Measurements from ENCODE around the gene ACTN2.

The ACTN2 gene

GRCh38 chr1:236785477-236785876 is 99.2 kb downstream of the ACTN2 start:
- DNase-seq: no peak

GRCh38 chr1:236786453-236786852 is 100.2 kb downstream of the ACTN2 start:
- DNase-seq: no peak

GRCh38 chr1:236794585-236795034 is 108.3 kb downstream of the ACTN2 start:
- no peak for DNase-seq

DNA sequence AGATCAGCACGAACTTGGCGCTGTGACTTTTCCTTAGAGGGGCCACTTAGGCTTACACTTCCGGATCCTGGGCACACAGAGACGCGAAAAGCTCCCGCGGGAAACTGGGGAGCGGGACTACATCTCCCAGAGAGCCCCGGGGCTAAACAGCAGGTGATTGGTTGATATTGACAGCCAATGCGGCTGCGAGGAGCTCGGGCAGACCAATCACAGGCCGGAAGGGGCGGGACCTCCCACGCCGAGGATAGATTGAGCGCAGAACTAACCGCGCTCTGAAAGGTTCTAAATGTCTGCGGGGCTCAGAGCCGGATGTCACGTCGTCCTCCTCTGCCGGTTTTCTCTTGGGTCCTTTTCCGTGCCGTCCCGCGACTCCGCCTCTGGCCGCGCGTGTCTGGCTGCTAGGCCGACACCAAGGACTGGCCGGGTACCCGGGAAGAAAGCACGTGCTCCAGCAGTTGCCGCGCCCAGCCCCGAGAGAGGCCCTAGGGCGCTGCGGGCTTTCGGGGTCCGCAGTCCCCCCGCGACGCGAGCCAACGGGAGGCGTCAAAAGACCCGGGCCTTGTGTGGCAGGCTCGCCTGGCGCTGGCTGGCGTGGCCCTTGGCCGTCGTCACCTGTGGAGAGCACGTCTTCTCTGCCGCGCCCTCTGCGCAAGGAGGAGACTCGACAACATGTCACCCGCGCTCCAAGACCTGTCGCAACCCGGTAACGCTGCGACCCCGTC is 108.9 kb downstream of the ACTN2 start, which contains the start of gene MTR:
Gene MTR (plus strand): TSS at position 258 of the 722 bp plus-strand sequence. CDS start 412 bp downstream, at position 670.
- peak; percentile 97 for DNase-seq

GRCh38 chr1:236795757-236796667 is 109.7 kb downstream of the ACTN2 start:
- DNase-seq: no peak

GRCh38 chr1:236799001-236799400 is 112.7 kb downstream of the ACTN2 start:
- DNase-seq: no peak

- DNase-seq: no peak
Measured at GRCh38 chr1:236800002-236800620, 113.8 kb downstream of the ACTN2 start.

GRCh38 chr1:236800623-236801022 is 114.3 kb downstream of the ACTN2 start:
- no peak for DNase-seq

DNA sequence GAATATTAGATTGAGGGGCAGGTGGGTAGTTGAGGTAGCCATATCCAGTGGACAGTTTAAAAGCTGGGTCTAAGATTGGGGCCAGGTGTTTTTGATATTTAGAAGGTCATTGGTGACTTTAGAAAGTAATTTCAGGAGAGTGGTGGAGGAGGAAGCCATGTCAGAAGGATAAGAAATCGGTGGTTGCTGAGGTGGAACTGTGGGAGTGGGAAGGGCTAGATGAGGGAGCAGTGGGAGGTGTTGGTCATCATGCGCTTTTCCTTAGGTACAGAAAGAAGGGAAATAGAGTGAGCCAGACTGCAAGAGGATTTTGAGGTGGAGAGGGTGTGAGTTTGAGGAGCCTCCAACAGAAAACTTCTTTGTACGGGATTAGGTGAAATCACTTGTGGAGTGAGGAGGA is 116.0 kb downstream of the ACTN2 start:
- no peak for DNase-seq

DNA sequence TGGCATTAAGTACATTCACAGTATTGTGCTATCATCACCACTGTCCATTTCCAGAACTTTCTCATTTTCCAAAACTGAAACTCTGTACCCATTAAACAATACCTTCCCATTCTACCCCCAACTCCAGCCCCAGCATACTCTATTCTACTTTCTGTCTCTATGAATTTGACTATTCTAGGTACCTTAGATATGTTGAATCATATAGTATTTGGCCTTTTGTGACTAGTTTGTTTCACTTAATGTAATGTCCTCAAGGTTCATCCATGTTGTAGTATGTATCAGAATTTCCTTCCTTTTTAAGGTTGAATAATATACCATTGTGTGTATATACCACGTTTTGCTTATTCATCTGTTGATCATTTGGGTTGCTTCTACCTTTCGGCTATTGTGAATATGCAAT is 120.3 kb downstream of the ACTN2 start:
- no peak for DNase-seq

DNA sequence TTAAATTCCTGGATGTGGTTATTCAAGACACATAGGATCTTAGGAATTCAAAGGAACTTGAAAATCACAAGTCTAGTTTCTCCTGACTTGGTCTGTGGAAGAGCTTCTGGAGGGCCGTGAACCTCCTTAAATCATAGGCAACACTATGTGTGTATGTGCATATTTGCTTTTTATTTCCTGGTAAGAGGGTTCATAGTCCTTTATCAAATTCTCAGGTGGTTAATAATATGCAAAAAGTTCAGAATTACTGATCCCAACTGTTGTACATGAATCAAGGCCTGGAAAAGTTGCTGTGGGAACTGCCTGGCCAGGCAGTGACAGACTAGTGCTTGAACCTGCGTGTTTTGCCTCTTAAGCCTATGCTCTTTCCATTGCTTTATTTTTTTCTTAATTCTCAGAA is 121.7 kb downstream of the ACTN2 start:
- DNase-seq: no peak

DNA sequence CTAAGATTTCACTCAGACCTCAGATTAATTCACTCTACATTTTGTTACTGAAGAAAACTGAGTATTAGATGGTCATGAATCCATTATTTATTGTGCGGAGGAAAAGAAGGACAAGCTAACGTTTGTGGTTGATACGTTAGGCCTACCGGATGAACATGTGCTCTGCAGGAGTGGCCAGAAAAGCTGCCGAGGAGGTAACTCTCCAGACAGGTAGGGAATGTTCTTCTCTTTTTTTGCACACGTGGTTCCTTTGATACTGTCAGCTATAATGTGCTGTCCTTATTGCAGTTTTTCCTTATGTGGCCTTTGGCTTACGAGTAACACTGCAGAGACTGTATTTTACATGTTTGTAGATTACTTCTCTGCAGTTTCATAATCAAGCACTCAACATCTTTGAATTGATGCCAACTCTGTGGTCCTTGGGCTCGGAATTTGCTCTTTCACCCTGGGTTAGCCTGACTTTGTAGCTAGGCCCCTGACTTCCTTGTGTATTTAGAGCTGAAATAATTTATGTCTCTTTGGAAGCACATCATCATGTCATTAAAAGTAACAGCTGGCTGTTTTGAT is 122.3 kb downstream of the ACTN2 start:
- no peak for DNase-seq

DNA sequence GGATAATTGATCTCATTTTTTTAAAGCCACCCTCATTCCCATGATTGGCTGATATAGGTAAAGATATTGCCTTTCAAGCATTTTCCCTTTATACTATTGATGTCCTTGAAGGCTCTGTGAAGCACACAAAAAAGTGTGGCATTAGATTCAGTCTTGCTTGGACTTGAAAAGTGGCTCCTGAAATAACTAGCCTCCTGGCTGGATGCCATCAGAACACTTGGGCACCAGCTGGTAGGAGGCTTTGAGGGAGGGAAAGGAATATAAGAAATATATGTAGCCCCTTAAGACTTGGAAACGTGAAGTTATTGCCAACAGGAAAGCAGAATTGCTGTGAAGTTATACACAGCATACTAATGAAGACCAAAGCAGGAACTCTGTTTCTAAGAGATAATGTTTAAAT is 122.8 kb downstream of the ACTN2 start:
- DNase-seq: no peak

DNA sequence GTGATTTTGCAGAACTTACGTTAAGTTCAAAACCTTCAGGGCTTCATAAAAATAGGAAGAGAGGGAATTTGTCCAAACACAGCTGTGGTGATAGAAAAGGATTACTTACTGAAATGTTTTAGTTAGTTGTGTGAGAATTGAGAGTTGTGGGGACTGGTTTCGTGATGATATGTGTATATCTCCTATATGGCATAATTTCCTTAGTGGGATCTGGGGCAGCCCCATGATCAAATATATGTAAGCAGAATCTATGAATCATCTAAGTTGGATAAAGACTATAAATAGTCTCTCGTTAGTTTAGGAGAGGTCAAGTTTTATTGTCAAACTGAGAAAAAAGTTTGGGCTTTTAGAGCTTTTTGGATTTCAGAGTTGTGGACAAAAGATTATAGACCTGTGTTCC is 123.7 kb downstream of the ACTN2 start:
- no peak for DNase-seq

DNA sequence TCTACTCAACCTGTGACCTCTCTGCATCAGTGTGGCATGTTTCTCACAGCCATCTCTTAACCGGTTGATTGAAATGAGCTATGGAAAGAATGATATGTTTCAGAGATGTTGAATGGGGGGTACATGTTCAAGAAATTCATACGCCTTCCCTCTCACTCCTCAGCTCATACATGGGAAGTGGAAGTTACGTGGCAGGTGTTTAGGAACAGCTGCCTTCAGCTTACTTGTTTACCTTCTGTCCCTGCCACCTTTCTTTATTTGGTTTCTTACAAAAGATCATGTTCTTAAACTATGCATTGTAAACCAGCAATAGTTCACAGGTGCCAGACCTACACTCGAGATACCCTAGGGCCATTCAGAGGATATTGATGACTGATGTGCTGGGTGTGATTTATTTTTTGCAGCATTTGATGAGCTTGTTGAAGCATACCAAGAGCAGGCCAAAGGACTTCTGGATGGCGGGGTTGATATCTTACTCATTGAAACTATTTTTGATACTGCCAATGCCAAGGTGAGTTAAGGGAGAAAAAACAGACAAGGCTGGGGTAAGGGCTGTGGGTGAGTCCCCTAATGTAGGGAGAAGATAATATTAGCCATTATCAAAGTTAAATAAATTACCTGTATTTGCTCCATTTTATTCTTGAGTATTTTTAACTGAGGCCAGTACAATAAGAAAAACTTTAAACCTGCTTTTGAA is 126.2 kb downstream of the ACTN2 start:
- DNase-seq: no peak
